GM23248 (cell line): Measurements from ENCODE around the gene PDIA4.
"Not testable (repeated sequence)": the region's sequence is repeated elsewhere in the genome, so short reads cannot be mapped to it uniquely, and the experiment has no call there.

Experiments used
- EZH2 ChIP-seq: fragments of 200-600 bp; sonication (generic); IDR thresholded peaks from 2 replicates; pipeline ENCODE4 v1.6.1; 2018; ENCODE audit warnings: antibody characterized with exemption, mild to moderate bottlenecking; ENCODE audit not compliant: insufficient read depth, poor library complexity, severe bottlenecking
- EZH2phosphoT487 ChIP-seq: fragments of 200-600 bp; sonication (generic); IDR thresholded peaks from 2 replicates; pipeline ENCODE4 v1.6.1; 2018; ENCODE audit warnings: antibody characterized with exemption, moderate library complexity, mild to moderate bottlenecking, low read depth; ENCODE audit not compliant: insufficient read depth

DNA sequence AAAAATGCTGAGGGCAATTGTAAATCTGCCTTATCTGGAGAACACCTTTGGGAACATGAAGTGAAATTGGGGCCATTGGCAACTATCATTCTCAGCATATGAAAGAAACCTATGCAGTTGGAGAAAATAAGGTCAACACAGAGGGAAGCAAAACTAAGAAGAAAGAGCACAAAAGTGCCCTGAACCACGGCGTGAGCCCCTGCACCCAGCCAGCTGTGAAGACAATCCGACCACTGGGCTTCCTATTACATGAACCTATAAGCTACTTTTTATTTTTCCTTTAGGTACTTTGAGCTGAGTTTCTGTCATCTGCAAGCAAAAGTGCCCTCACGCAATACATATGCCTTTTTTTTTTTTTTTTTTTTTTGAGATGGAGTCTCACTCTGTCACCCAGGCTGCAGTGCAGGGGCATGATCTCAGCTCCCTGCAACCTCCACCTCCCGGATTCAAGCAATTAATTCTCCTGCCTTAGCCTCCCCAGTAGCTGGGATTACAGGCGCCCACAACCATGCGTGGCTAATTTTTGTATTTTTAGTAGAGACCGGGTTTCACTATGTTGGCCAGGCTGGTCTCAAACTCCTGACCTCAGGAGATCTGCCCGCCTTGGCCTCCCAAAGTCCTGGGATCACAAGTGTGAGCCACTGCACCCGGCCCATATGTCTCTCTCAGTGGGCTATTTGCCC, 34.1 kb upstream of the PDIA4 start:
- TF ChIP-seq EZH2, EZH2phosphoT487: not testable (repeated sequence)
